NB4 (cell line): Measurements from ENCODE around the gene GFRAL.
"Not testable (repeated sequence)": the region's sequence is repeated elsewhere in the genome, so short reads cannot be mapped to it uniquely, and the experiment has no call there.

Experiments
- DNase-seq: peaks from one replicate; pipeline ENCODE4 v3.0.0; 2010; ENCODE audit warnings: low read depth
- H3K4me3 ChIP-seq: one replicate; pipeline ENCODE4 v1.5.1; 2011; ENCODE audit warnings: mild to moderate bottlenecking, low read depth, low read length, moderate library complexity
- MYC ChIP-seq: IDR thresholded peaks from 2 replicates; pipeline ENCODE4 v1.6.1; 2011; ENCODE audit warnings: low read depth, low read length
- POLR2A ChIP-seq: IDR thresholded peaks from 2 replicates; pipeline ENCODE4 v1.6.1; 2011; ENCODE audit warnings: mild to moderate bottlenecking; ENCODE audit not compliant: insufficient read length; ENCODE audit errors: extremely low read depth
- TF ChIP-seq, protein P1 (sequence below): IDR thresholded peaks from one replicate; pipeline ENCODE4 v1.5.1; 2012; ENCODE audit warnings: low read depth, low read length
- TF ChIP-seq, protein P2 (sequence below): IDR thresholded peaks from 2 replicates; pipeline ENCODE4 v1.6.1; 2011; ENCODE audit warnings: low read depth, low read length

GFRAL gene

GRCh38 chr6:55293116-55293515 lies 34.2 kb upstream of the GFRAL start:
- H3K4me3 ChIP-seq: no peak overlapping the region
- peak; percentile 34 for DNase-seq
- TF ChIP-seq, protein P1, sequence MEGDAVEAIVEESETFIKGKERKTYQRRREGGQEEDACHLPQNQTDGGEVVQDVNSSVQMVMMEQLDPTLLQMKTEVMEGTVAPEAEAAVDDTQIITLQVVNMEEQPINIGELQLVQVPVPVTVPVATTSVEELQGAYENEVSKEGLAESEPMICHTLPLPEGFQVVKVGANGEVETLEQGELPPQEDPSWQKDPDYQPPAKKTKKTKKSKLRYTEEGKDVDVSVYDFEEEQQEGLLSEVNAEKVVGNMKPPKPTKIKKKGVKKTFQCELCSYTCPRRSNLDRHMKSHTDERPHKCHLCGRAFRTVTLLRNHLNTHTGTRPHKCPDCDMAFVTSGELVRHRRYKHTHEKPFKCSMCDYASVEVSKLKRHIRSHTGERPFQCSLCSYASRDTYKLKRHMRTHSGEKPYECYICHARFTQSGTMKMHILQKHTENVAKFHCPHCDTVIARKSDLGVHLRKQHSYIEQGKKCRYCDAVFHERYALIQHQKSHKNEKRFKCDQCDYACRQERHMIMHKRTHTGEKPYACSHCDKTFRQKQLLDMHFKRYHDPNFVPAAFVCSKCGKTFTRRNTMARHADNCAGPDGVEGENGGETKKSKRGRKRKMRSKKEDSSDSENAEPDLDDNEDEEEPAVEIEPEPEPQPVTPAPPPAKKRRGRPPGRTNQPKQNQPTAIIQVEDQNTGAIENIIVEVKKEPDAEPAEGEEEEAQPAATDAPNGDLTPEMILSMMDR: peak; percentile 51
- TF ChIP-seq POLR2A: no peak

DNA sequence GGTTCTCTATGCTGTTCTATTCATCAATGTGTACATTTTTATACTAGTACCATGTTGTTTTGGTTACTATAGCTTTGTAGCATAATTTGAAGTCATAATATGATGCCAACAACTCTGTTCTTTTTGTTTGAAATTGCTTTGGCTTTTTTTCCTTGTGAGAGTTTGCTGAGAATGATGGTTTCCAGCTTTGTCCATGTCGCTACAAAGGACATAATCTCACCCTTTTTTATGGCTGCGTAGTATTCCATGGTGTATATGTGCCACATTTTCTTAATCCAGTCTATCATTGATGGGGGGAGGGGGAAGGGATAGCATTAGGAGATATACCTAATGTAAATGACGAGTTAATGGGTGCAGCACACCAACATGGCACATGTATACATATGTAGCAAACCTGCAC lies 30.1 kb upstream of the GFRAL start:
- DNase-seq, H3K4me3 ChIP-seq: not testable (repeated sequence)

DNA sequence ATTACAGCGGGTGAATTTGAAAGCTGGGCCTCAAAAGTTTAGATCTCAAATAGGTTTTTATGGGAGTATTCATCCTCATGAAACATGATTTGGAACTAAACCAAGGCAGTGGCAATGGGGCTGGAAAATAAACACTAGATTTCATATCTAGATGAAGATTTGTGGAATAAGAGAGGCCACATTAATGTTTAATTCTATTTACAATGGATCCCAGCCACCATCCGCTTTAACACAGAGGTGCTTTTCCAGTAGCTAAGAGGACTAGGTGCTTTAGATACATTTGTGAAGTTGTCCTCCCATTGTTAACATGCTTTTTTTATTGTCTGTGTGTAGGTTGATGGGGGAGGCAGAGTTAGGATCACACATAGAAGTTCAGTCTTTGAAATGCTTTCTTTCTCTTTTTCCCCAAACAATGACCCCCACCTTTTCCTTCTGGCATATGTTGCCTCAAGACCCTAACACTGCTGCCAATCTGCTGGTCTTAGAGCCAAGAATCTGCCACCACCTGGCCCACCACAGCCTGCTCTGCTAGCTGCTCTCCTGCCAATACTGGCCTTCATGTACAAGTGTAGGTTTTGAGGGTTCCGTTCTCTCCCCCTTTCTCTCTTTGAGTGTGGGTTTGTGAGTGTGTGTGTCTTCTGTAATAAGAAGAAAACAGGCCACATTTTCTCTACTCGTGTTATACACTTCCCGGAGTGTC lies 27.8 kb upstream of the GFRAL start:
- no peak for TF ChIP-seq POLR2A
- TF ChIP-seq, protein P2, sequence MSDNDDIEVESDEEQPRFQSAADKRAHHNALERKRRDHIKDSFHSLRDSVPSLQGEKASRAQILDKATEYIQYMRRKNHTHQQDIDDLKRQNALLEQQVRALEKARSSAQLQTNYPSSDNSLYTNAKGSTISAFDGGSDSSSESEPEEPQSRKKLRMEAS: no peak
- TF ChIP-seq MYC: no peak
- TF ChIP-seq, protein P1: no peak

GRCh38 chr6:55304747-55305146 lies 22.5 kb upstream of the GFRAL start:
- H3K4me3 ChIP-seq: no peak overlapping the region

More for the DNA sequence above, 27.8 kb upstream of the GFRAL start:
- H3K4me3 ChIP-seq: no peak overlapping the region
- DNase-seq: no peak

GRCh38 chr6:55319961-55320695 lies 7.1 kb upstream of the GFRAL start:
- no peak for TF ChIP-seq POLR2A
- TF ChIP-seq, protein P2: no peak
- H3K4me3 ChIP-seq: no peak overlapping the region
- no peak for DNase-seq

More at GRCh38 chr6:55304747-55305146, 22.5 kb upstream of the GFRAL start:
- DNase-seq: no peak
- TF ChIP-seq POLR2A: no peak
- TF ChIP-seq MYC: no peak
- TF ChIP-seq, protein P1: no peak
- TF ChIP-seq, protein P2: no peak

GRCh38 chr6:55320696-55321086 lies 6.6 kb upstream of the GFRAL start:
- H3K4me3 ChIP-seq: no peak overlapping the region
- no peak for TF ChIP-seq POLR2A
- TF ChIP-seq, protein P2: no peak
- no peak for DNase-seq

DNA sequence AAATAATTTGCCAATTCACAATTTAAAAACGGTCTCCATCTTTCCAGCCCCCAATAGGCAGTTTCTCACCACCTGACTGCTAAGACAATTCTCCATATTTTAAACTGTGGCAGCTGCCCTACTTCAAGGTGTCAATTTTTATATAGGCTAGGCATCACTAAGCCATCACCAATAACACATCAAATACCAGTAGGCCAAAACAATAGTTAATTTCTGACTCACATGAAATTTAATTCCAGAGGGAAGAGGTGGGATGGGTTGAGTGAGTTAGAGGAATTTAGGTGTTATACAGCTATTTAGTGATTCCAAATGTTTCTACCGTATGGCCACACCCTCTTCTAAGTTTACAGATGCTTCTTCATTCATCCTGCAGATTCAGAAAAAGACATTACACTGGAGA lies 49.9 kb downstream of the GFRAL start:
- TF ChIP-seq, protein P2: no peak
- TF ChIP-seq, protein P1: no peak
- TF ChIP-seq MYC: no peak
- TF ChIP-seq POLR2A: no peak
- H3K4me3 ChIP-seq: no peak overlapping the region
- no peak for DNase-seq
